GM21515 (cell line): ENCODE measurements around the gene DNASE1L2.

Experiments used
- ATAC-seq: cut with Tn5 transposase; IDR thresholded peaks from one replicate; pipeline ENCODE4 v1.9.1; 2021; ENCODE audit not compliant: unreplicated experiment

Gene DNASE1L2

DNA sequence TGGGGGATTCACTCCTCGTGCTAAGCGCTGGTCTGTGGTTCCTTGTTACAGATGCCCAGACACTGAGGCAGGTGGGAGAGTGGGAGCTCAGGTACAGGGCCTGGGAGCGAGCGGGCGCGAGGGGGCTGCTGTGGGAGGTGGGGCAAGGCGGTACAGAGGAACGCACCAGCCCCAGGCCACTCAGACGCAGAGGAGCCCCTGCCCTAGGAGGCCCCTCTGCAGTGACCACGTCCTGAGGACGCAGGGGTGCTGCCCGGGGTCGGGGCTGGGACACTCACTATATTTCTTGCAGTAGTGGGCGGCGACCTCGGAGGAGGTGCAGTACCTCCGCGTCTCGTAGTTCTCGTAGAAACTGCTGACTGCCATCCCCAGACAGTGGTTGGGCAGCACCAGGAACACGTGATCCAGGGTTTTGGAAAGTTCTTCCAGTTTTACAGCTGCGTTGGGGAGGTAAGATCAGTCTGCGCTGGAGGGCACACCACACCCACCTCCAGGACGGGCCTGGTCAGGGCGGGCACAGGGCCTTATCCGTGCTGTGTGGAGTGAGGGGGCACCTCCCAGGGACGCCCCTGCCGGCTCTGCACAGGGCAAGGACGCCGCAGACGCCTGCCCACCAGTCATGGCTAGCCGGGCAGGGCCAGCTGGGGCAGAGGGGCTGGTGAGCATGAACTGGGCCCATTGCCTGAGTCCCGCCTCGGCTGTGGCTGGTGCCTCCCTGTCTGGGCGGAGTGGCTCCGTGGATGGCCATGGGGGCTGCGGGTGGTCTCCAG is 47.9 kb downstream of the DNASE1L2 start:
- ATAC-seq = no peak

DNA sequence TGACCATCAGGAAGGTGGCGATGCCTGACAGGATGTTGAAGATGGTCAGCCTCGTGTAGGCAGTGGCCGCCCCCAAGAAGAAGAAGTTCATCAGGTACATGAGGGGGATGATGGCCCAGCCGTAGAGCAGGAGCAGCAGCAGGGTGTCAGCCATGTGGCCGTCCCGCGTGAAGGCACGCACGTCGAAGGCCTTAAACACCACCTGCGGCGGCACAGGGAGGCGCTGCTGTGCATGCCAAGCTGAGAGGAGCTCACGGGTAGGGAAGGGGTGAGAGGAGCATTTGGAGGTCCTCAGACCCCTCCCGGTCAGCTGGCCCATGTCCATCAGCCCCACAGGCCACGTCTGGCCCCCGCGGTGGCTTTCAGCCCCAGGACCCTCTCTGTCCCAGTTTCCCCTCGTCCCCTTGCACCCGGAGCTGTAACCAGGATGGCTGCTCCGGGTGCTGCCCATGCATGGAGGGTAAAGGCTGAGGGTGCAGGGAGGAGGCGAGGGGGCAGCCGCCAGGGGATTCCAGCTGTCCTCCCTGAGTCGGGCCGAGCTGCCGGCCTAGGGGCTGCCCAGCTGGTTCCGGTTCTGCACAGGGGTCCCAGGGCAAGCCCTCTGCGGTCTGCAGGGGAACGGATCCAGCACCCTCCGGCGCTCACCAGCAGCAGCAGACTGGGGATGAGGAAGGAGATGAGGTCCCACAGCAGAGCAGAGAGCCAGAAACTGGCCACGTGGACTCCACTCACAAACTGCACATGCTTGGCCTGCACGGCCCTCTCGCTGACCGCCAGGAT is 48.7 kb downstream of the DNASE1L2 start:
- no peak for ATAC-seq

DNA sequence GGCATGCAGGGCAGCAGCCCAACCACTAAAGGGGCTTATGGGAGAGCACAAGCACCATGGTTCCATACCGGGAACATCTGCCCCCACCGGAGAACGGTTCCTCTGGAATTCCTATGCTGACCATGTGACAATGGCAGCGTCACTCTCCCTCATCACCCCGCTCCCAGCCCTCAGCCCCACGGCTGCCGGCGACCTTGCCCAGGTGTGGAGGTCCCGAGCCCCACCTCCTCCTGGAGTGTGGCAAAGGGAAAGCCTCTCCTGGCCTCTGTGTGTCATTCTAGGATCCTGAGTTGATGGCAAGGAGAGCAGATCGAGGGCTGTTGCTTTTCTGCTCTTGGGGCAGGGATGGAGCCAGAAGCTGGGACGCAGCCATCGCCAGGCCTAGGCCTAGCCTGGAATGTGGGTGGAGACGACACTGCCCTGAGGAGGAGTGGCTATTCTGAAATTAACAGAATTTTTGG is 49.5 kb downstream of the DNASE1L2 start:
- no peak for ATAC-seq

DNA sequence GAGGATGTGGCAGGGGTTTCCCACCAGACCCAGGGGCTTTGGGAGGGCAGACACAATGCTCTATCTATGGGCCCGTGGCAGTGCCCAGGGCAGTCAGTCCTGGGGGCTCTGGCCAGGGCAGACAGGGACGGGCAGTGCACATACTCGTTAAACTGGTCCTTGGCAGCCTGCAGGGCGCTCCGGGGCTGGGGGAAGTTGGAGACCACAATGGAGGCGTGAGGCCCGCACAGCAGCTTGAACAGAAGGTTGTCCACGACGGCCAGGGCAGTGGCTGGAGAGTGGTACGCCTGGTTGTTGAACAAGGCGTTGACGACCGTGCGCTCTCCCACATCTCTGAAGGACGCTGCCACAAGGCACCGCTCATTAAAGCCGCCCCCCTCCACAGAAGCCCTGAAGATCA is 50.3 kb downstream of the DNASE1L2 start:
- no peak for ATAC-seq

DNA sequence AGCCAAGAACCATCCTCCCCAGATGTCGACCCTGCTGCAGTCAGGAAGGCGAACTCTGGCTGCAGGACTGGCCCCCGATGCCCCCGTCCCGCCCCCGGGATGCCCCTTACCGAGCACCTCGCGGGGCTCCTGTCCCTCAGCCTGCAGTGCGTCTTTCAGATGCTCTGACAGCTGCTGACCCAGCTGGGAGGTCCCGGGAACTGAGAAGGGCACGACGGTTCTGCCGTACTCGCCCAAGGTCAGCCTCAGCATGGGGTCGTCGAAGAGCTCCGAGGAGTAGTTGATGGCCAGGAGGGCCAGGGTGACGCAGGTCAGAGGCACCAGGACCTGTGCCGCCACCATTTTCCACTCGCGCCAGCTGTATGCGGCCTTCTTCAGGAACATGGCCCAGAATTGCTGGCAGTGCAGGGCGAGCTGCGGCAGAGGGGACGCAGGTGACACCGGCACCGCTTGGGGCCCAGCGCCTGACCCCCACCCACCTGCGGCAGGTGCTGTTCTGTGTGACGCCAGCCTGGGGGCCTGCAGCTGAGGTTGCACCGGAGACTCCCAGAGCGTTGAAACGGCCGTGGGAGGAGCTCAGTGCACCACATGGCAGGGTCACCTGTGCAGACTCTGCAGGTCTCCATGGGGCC is 51.8 kb downstream of the DNASE1L2 start:
- no peak for ATAC-seq
